HG02763 (cell line): Measurements from ENCODE around the gene TLDC2.
"Not testable (repeated sequence)": the region's sequence is repeated elsewhere in the genome, so short reads cannot be mapped to it uniquely, and the experiment has no call there.

ENCODE experiments used
- ATAC-seq: cut with Tn5 transposase; IDR thresholded peaks from one replicate; pipeline ENCODE4 v1.9.1; 2021; ENCODE audit warnings: mild to moderate bottlenecking, moderate library complexity; ENCODE audit not compliant: unreplicated experiment

The TLDC2 gene

DNA sequence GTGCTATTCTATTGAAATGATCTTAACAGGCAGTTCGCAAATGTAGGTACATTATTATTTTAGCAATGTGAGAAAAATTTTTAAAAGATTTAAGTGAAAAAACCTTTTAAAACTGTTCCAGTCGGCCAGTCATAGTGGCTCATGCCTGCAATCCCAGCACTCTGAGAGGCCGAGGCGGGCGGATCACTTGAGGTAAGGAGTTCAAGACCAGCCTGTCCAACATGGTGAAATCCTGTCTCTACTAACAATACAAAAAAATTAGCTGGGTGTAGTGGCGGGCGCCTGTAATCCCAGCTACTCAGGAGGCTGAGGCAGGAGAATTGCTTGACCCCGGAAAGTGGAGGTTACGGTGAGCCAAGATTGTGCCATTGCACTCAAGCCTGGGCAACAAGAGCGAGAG, 29.6 kb downstream of the TLDC2 start:
- not testable (repeated sequence) for ATAC-seq

GRCh38 chr20:36906086-36906485, 30.1 kb downstream of the TLDC2 start:
- ATAC-seq: not testable (repeated sequence)

DNA sequence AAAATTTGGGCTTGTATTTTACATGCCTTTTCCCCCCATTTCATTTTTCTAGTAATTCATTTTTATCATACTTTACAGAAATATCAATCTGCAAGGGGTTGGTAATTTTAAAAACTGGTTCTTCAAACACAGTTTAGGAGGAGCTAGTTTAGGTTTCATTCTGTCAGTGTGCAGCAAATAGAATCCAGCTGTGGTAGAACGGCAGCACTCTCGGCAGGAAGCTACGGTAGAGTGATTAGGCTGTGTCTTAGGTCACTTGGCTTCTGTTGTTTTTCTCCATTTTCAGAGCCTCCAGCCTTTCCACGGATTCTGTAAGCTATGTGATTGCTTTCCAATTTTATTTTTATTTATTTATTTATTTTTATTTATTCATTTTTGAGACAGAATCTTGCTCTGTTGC, 32.7 kb downstream of the TLDC2 start:
- ATAC-seq: no peak

GRCh38 chr20:36916199-36916598, 40.3 kb downstream of the TLDC2 start:
- no peak for ATAC-seq

DNA sequence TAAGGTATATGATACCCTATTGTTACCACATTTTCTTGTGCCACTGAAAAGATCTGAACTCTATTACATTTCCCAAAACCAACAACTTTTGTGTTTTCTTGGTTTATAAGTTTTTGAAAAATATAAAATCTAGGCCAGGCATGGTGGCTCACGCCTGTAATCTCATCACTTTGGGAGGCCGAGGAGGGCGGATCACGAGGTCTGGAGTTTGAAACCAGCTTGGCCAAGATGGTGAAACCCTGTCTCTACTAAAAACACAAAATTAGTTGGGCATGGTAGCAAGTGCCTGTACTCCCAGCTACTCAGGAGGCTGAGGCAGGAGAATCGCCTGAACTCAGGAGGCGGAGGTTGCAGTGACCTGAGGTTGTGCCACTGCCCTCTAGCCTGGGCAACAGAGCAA, 41.3 kb downstream of the TLDC2 start:
- ATAC-seq: no peak

GRCh38 chr20:36917943-36918342, 42.0 kb downstream of the TLDC2 start:
- ATAC-seq: no peak

DNA sequence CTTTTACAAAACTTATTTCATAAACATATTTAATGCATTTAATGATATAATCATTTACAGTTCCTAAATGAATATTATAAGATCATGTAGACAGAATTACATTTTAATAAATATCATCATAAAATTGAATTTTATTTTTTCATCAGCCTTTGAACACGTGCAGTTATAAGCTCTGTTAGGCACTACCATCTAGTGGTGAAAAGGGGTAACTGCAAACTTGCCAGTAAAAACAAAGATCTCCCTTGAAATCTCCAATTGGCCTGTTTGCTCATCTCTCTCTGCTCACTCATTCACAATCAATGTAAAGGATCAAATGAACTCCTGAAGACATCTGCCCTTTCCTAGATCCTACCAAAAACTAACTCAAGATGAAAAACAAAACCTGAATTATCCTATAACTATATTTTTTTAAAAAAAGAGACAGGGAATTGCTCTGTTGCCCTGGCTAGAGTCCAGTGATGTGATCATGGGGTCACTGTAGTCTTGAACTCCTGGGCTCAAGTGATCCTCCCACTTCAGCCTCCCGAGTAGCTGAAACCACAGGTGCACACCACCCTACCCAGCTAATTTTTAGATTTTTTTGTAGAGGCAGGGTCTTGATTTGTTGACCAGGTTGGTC, 43.9 kb downstream of the TLDC2 start:
- no peak for ATAC-seq

GRCh38 chr20:36920334-36920730, 44.4 kb downstream of the TLDC2 start:
- no peak for ATAC-seq

DNA sequence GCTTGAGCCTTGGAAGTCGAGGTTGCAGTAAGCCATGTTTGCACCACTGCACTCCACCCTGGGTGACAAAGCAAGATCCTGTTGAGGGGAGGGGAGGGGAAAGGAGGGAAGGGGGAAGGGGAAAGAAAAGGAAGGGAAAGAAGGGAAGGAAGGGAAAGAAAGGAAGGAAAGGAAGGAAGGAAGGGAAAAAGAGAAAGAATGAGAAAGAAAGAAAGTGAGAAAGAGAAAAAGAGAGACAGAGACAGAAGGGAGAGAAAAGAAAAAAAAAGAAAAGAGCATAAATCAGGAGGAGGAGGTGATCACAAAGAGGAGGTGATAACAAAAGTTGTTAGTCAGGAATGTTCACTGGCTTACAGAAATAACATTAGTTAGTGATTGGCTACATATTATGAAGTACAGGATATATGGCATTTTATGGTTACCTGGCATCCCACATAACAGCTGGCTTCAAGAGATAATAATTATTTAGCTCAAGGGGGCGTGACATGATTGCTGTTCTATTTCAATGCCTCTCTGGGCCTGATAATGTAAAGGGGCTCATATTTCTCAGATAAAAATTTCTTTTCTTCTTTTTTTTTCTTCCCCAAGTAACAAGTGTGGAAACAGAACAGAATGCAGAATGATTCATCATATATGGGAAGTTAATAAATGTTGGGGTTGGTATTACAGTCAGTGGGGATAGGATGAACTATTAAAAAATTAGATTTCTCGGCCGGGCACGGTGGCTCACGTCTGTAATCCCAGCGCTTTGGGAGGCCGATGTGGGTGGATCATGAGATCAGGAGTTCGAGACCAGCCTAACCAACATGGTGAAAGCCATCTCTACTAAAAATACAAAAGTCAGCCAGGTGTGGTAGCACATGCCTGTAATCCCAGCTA, 48.5 kb downstream of the TLDC2 start:
- no peak for ATAC-seq

DNA sequence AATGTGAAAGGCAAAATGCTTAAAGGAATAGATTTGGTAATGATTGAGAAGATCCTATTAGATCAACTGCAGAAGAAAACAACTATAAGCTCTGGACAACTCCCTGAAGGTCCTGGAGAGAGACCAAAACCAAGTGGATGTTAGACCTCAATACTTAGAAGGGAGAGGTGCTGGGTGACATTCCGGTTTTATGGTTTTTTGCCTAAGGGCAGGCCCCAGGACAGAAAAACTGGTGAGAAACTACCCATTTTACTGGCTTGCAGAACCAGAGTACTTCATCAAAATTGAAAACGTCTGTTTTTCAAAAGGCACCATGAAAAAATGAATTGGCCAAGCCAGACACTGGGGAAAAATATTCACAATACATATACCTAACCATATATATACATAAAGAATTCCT, 49.3 kb downstream of the TLDC2 start:
- no peak for ATAC-seq

DNA sequence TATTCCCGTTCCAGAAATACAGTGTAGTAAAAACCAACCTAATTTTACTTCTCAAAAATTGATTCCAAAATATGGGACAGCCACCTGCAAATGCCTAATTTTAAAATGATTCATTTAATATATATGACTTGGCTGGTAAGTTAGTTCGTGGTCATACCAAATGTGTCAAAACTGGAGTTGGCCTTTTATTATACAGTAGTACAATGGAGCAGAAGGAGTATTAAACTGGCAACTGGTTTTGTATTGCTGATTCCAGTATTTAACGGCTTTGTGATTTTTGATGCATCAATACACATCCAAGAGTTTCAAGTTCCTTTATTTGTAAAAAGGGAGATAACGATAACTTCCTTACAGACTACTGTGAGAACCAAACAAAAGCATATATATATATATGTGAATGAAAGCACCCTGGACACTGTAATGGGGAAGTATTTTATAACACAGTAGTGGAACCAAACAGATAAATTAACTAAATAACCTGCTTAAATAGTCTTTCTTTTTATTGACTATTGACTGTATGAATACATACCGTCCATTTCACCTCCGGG, 50.8 kb downstream of the TLDC2 start:
- ATAC-seq: no peak

DNA sequence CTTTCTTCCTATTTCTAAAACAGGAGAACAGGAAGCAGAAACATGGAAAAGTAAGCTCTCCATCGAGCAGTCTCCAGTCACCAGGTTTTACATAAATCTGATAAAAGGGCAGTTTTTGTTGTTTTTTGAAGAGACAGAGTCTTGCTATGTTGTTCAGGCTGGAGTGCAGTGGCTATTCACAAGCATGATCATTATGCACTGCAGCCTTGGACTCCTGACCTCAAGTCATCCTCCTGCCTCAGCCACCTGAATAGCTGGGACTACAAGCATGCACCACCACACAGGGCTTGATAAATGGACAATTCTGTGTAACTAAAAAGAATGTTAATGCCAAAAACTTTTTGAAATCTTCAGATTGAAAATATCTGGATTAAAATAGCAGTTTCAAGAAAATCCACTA, 51.8 kb downstream of the TLDC2 start:
- ATAC-seq: no peak

GRCh38 chr20:36929290-36929689, 53.4 kb downstream of the TLDC2 start:
- no peak for ATAC-seq

DNA sequence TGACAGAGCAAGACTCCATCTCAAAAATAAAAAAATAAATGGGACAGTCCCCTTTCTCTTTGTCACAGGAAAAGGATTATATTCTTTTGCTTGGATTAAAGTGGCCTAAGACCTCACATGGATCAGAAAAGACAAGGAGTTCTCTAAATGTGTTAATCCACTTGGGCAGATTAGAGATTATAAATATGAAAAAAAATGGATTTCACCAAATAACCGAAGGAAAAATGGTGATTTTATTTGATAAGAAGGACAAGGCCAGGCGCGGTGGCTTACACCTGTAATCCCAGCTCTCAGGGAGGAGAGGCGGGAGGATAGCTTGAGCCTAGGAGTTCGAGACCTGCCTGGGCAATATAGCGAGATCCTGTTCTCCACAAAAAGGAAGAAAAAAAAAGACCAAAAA, 53.8 kb downstream of the TLDC2 start:
- ATAC-seq: no peak

GRCh38 chr20:36932067-36932466, 56.1 kb downstream of the TLDC2 start:
- ATAC-seq: not testable (repeated sequence)

DNA sequence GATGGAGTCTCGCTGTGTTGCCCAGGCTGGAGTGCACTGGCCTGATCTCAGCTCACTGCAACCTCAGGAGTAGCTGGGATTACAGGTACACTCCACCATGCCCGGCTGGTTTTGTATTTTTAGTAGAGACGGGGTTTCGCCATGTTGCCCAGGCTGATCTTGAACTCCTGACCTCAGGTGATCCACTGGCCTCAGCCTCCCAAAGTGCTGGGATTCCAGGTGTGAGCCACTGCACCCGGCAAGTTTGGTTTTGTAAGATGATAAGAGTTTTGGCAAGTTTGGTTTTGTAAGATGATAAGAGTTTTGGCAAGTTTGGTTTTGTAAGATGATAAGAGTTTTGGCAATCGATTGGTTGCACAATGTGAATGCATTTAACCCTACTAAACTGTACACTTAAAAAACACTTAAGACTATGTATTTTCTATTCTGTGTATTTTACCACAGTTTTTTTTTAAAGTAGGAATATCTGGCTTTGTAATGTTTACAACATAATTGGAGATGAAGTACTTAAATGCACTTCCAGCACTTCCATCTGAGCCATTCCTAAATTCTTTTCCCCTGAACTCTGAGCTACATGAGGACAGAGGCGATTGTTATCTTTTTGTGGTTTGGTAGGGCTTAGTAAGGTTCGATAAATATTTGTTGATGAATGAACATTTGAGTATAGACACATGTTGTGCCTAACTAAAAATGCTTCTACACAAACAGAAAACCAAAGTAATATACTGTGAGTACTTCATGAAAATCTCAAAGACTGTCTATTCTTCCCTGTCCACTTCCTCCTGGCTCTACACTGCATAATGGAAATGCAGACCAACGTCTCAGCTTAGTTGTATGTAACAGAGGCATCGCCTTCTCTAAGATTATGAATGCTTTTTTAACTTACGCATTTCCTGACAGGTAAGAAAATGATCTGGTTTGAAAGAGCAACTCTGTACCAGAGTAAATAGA, 56.8 kb downstream of the TLDC2 start:
- no peak for ATAC-seq

DNA sequence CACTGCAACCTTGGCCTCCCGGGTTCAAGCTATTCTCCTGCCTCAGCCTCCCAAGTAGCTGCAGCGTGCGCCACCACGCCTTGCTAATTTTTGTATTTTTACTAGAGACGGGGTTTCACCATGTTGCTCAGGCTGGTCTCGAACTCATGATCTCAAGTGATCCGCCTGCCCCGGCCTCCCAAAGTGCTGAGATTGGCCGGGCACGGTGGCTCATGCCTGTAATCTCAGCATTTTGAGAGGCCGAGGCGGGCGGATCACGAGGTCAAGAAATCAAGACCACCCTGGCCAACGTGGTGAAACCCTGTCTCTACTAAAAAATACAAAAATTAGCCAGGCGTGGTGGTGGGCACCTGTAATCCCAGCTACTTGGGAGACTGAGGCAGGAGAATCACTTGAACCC, 57.6 kb downstream of the TLDC2 start:
- not testable (repeated sequence) for ATAC-seq

GRCh38 chr20:36936341-36936740, 60.4 kb downstream of the TLDC2 start:
- no peak for ATAC-seq

DNA sequence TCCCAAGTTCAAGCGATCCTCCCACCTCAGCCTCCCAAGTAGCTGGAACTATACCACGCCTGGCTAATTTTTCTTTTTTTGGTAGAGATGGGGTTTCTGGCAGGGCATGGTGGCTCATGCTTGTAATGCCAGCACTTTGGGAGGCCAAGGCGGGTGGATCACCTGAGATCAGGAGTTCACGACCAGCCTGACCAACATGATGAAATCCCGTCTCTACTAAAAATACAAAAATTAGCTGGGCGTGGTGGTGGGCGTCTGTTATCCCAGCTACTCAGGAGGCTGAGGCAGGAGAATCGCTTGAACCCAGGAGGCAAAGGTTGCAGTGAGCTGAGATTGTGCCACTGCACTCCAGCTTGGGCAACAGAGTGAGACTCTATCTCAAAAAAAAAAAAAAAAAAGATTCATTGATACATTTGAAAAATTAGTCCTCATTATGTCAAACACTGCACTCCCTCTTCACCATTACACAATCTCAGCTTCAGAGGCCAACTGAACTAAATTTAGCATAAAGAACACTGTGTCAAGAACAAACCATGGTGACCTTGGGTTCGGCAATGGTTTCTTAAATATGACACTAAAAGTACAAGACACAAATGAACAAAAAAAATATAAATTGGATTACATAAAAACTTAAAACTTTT, 60.9 kb downstream of the TLDC2 start:
- not testable (repeated sequence) for ATAC-seq

DNA sequence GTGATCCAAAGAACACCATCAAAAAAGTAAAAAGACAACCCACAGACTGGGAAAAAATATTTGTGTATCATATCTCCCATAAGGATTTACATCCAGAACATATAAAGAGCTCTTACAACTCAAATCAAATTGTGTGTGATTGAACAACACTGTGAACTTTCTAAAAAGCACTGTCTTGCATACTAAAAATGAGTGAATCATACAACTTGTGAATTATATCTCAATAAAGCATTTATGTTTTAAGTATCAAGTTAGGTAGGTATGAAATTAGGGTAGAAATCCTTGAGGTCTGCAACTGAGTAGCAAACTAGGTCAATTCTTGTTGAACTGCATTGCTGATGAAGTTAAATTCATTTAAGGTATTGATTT, 61.4 kb downstream of the TLDC2 start:
- ATAC-seq: no peak

DNA sequence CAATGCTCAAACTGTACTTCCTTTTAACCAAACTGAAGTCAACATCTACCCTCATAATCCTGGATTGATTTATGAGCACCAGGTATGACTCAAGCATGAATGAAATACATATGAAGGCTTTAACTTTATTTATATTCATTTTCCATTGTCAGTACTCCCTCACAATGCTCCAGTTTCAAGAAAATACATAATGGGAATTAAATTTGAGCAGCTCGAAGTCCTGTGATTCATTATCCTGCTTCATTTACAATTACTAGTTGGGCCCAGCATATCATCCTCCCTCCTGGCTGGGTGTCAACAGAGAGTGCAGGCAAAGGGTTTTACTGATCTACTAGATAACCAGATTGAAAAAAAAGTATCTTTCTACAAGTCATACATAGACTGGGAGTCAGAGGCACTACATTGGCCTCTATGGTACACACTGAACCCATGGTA, 65.5 kb downstream of the TLDC2 start:
- no peak for ATAC-seq
